ENCODE measurements around the gene RAB31.

RAB31 gene

GRCh38 chr18:9691235-9691634 lies 16.9 kb upstream of the RAB31 start:
- H4K20me1 ChIP-seq (ENCODE audit: insufficient read depth, low read length): no peaks in the 10 kb centered on the region
- H3K36me3 ChIP-seq (ENCODE audit: insufficient read depth, low read length): no peaks in the 10 kb centered on the region
- no peak overlapping the region for H3K9ac ChIP-seq (ENCODE audit: low read length)
- no peak overlapping the region for H3K4me2 ChIP-seq (ENCODE audit: low read length)
- H3F3A ChIP-seq (ENCODE audit: insufficient read depth, low read length): no peaks in the 10 kb centered on the region
- no peak overlapping the region for H2AFZ ChIP-seq (ENCODE audit: low read length)
- no peaks in the 10 kb centered on the region for H3K79me2 ChIP-seq (ENCODE audit: insufficient read depth, low read length)
- H3K27ac ChIP-seq (ENCODE audit: low read depth, low read length, poor library complexity, severe bottlenecking): no peak overlapping the region
- no peak for TF ChIP-seq CTCF (IDR thresholded peaks at IDR 0.05; ENCODE audit: low read length)
- no peak for TF ChIP-seq EZH2 (IDR thresholded peaks at IDR 0.05; ENCODE audit: borderline replicate concordance, low read length)
- H3K9me3 ChIP-seq (ENCODE audit: low read length): no peaks in the 10 kb centered on the region
- H3K4me3 ChIP-seq (ENCODE audit: low read depth, low read length, poor library complexity, severe bottlenecking): no peak overlapping the region
- no peaks in the 10 kb centered on the region for H3K4me1 ChIP-seq (ENCODE audit: insufficient read depth, low read length, severe bottlenecking)
- no peaks in the 10 kb centered on the region for H3K9me2 ChIP-seq (ENCODE audit: low read depth, low read length)
- H3K27me3 ChIP-seq (ENCODE audit: insufficient read depth, low read length): no peaks in the 10 kb centered on the region

GRCh38 chr18:9694174-9694573 lies 13.9 kb upstream of the RAB31 start:
- no peaks in the 10 kb centered on the region for H3K9me3 ChIP-seq (ENCODE audit: low read length)
- TF ChIP-seq CTCF (IDR thresholded peaks at IDR 0.05; ENCODE audit: low read length) (no peak), EZH2 (IDR thresholded peaks at IDR 0.05; ENCODE audit: borderline replicate concordance, low read length) (no peak)

GRCh38 chr18:9694952-9695495 lies 13.1 kb upstream of the RAB31 start:
- Histone ChIP-seq H3K36me3 (ENCODE audit: insufficient read depth, low read length) (no peaks in the 10 kb centered on the region), H3K4me1 (ENCODE audit: insufficient read depth, low read length, severe bottlenecking) (no peaks in the 10 kb centered on the region), H3K9me3 (ENCODE audit: low read length) (no peaks in the 10 kb centered on the region), H3K9me2 (ENCODE audit: low read depth, low read length) (no peaks in the 10 kb centered on the region), H3K27me3 (ENCODE audit: insufficient read depth, low read length) (no peaks in the 10 kb centered on the region), H2AFZ (ENCODE audit: low read length) (no peak overlapping the region), H4K20me1 (ENCODE audit: insufficient read depth, low read length) (no peaks in the 10 kb centered on the region), H3K27ac (ENCODE audit: low read depth, low read length, poor library complexity, severe bottlenecking) (no peak overlapping the region), H3K79me2 (ENCODE audit: insufficient read depth, low read length) (no peaks in the 10 kb centered on the region), H3K9ac (ENCODE audit: low read length) (no peak overlapping the region), H3F3A (ENCODE audit: insufficient read depth, low read length) (no peaks in the 10 kb centered on the region), H3K4me3 (ENCODE audit: low read depth, low read length, poor library complexity, severe bottlenecking) (no peak overlapping the region), H3K4me2 (ENCODE audit: low read length) (no peak overlapping the region)
- TF ChIP-seq CTCF (IDR thresholded peaks at IDR 0.05; ENCODE audit: low read length) (no peak), EZH2 (IDR thresholded peaks at IDR 0.05; ENCODE audit: borderline replicate concordance, low read length) (no peak)

More at GRCh38 chr18:9694174-9694573, 13.9 kb upstream of the RAB31 start:
- no peaks in the 10 kb centered on the region for H3K4me1 ChIP-seq (ENCODE audit: insufficient read depth, low read length, severe bottlenecking)
- no peaks in the 10 kb centered on the region for H3F3A ChIP-seq (ENCODE audit: insufficient read depth, low read length)
- no peaks in the 10 kb centered on the region for H3K9me2 ChIP-seq (ENCODE audit: low read depth, low read length)
- H3K27me3 ChIP-seq (ENCODE audit: insufficient read depth, low read length): no peaks in the 10 kb centered on the region
- H3K9ac ChIP-seq (ENCODE audit: low read length): no peak overlapping the region
- H3K4me2 ChIP-seq (ENCODE audit: low read length): no peak overlapping the region
- no peak overlapping the region for H2AFZ ChIP-seq (ENCODE audit: low read length)
- H3K79me2 ChIP-seq (ENCODE audit: insufficient read depth, low read length): no peaks in the 10 kb centered on the region
- no peak overlapping the region for H3K4me3 ChIP-seq (ENCODE audit: low read depth, low read length, poor library complexity, severe bottlenecking)
- H3K27ac ChIP-seq (ENCODE audit: low read depth, low read length, poor library complexity, severe bottlenecking): no peak overlapping the region
- no peaks in the 10 kb centered on the region for H4K20me1 ChIP-seq (ENCODE audit: insufficient read depth, low read length)
- no peaks in the 10 kb centered on the region for H3K36me3 ChIP-seq (ENCODE audit: insufficient read depth, low read length)
